ENCODE measurements around the gene DEGS2. TPM values are rescaled to one million over a fixed set of nuclear protein-coding genes. Genes with fewer than 3 reads are reported as not detected.

The DEGS2 gene
- total and polyA plus RNA-seq, 2 of the 13 experiments (the other 11 are each of a cell fraction or from before 2014, with no cell fraction given), result 0.09 TPM

DNA sequence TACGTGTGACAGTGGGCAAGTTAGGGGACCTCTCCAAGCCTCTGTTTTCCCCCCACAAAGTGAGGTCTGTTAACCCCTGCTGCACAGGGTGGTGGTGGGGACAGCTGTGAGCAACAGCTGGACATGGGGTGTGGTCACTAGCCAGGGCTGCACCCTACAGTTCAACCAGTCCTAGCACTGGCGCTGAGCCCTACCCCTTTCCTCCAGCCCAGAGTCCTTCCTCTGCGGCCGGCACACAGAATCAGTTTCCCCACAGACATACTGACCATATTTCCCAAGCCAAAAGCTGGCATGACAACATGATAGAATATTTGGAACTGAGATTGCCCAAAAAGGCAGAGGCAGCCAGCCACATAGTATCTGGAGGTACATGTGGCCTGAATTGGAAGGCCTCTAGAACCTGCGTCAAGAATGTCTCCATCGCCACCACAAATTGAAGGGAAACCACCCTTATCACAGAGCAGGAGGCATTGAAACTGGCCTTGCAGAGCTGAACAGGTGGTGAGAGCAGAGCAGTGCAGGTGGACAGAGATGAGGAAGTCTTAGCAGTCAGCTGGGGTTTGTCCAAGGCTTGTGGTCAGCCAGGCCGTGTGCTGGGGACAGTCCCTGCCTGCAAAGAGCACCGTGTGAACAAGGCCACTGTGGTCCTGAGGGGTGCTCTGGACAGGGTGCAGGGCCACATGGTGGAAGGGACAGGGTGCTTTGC is 21.2 kb downstream of the DEGS2 start:
- Histone ChIP-seq H3K27me3 (ENCODE audit: control insufficient read depth in 1 of 2, insufficient read depth in 2 of 2, low read length in 2 of 2) (no peaks in the 10 kb centered on the region), H3K27ac (ENCODE audit: extremely low read length, insufficient read depth, low read length) (no peak overlapping the region), H3K9ac (ENCODE audit: insufficient read depth, low read depth, low read length) (no peak overlapping the region), H3K4me1 (ENCODE audit: insufficient read depth, low read length) (peaks cover 41% of the 10 kb centered on the region), H3K79me2 (ENCODE audit: insufficient read depth, low read length) (no peaks in the 10 kb centered on the region), H3K4me3 (replicated peaks in 1 of 3; ENCODE audit: insufficient read depth in 1 of 3, low read depth in 2 of 3, low read length in 3 of 3) (no peak overlapping the region), H3K36me3 (replicated peaks in 1 of 2; ENCODE audit: control insufficient read depth in 1 of 2, insufficient read depth in 2 of 2, low read length in 2 of 2) (peaks cover 0 to 3% of the 10 kb centered on the region in 2 experiments; a peak in 1 of 5 replicates), H4K20me1 (ENCODE audit: insufficient read depth, low read length) (no peaks in the 10 kb centered on the region), H2AFZ (ENCODE audit: low read length) (no peak overlapping the region), H3K4me2 (ENCODE audit: low read depth, low read length) (no peak overlapping the region), H3K9me3 (ENCODE audit: low read length) (no peaks in the 10 kb centered on the region)
- no TSS peak for BruUV-seq (replicated peaks)
- ChIA-PET POLR2A (no interaction called here), CTCF (ENCODE audit: low intra/inter-chr PET ratio, low total read pairs) (no interaction called here)
- intact Hi-C loops (cut with micrococcal nuclease; ENCODE audit: unreplicated experiment), result no loop called here
- ATAC-seq, result no peak
- no peak for DNase-seq (ENCODE audit: low spot score)
- FAIRE-seq, result no peak
- TF ChIP-seq ZNF567 (CRISPR knock-in tag; IDR thresholded peaks at IDR 0.05; ENCODE audit: borderline replicate concordance), result no peak
- TF ChIP-seq, protein P1, sequence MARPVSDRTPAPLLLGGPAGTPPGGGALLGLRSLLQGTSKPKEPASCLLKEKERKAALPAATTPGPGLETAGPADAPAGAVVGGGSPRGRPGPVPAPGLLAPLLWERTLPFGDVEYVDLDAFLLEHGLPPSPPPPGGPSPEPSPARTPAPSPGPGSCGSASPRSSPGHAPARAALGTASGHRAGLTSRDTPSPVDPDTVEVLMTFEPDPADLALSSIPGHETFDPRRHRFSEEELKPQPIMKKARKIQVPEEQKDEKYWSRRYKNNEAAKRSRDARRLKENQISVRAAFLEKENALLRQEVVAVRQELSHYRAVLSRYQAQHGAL (CRISPR knock-in tag; IDR thresholded peaks at IDR 0.05; ENCODE audit: not compliant biosample characterization), result no peak
- WGBS (ENCODE audit: low lambda C conversion rate), result 97% methylated on average over 5 of the region's 8 CpGs
- in situ Hi-C loops (cut with HindIII; ENCODE audit: extremely low pct_ligation_motif_present, low pct_unique_long_range_greater_than_20kb), result no loop called here

DNA sequence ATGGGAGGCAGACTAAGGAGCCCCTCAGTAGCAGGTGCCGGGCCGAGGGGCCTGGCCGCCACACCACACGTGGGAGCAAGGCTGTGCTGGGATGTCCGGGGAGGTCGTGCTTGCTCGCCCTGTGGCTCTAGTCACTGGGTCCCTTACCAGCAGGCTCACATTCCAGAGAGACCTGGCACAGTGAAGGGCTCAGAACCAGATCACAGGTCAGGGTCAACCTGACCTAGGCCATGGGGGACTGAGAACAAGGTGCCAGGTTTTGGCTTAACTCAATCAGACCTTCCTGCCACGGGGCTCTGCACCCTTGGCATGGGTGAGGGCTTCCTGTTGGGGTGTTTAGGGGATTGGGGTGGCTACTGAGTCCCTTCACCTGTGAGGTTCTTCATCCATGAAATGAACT is 22.3 kb downstream of the DEGS2 start:
- in situ Hi-C loops (cut with HindIII; ENCODE audit: extremely low pct_ligation_motif_present, low pct_unique_long_range_greater_than_20kb) (no loop called here), intact Hi-C loops (cut with micrococcal nuclease; ENCODE audit: unreplicated experiment) (no loop called here)
- Histone ChIP-seq H3K36me3 (replicated peaks in 1 of 2; ENCODE audit: control insufficient read depth in 1 of 2, insufficient read depth in 2 of 2, low read length in 2 of 2) (peaks cover 6 to 10% of the 10 kb centered on the region in 2 experiments; a peak in 2 of 5 replicates), H3K4me2 (ENCODE audit: low read depth, low read length) (no peak overlapping the region), H3K4me3 (replicated peaks in 1 of 3; ENCODE audit: insufficient read depth in 1 of 3, low read depth in 2 of 3, low read length in 3 of 3) (no peak overlapping the region), H4K20me1 (ENCODE audit: insufficient read depth, low read length) (no peaks in the 10 kb centered on the region), H2AFZ (ENCODE audit: low read length) (no peak overlapping the region), H3K9me3 (ENCODE audit: low read length) (no peaks in the 10 kb centered on the region), H3K27ac (ENCODE audit: extremely low read length, insufficient read depth, low read length) (no peak overlapping the region), H3K27me3 (ENCODE audit: control insufficient read depth in 1 of 2, insufficient read depth in 2 of 2, low read length in 2 of 2) (no peaks in the 10 kb centered on the region), H3K79me2 (ENCODE audit: insufficient read depth, low read length) (no peaks in the 10 kb centered on the region), H3K9ac (ENCODE audit: insufficient read depth, low read depth, low read length) (no peak overlapping the region), H3K4me1 (ENCODE audit: insufficient read depth, low read length) (peaks cover 30% of the 10 kb centered on the region)
- DNase-seq (ENCODE audit: low spot score) (no peak), ATAC-seq (no peak), FAIRE-seq (no peak)
- POLR2A ChIA-PET, result no interaction called here
- CTCF ChIA-PET (ENCODE audit: low intra/inter-chr PET ratio, low total read pairs), result no interaction called here
- no CpG with 5 or more reads among the region's 8 CpGs for WGBS (ENCODE audit: low lambda C conversion rate)
- BruUV-seq (replicated peaks), result no TSS peak
- TF ChIP-seq, protein P2, sequence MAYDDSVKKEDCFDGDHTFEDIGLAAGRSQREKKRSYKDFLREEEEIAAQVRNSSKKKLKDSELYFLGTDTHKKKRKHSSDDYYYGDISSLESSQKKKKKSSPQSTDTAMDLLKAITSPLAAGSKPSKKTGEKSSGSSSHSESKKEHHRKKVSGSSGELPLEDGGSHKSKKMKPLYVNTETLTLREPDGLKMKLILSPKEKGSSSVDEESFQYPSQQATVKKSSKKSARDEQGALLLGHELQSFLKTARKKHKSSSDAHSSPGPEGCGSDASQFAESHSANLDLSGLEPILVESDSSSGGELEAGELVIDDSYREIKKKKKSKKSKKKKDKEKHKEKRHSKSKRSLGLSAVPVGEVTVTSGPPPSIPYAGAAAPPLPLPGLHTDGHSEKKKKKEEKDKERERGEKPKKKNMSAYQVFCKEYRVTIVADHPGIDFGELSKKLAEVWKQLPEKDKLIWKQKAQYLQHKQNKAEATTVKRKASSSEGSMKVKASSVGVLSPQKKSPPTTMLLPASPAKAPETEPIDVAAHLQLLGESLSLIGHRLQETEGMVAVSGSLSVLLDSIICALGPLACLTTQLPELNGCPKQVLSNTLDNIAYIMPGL (CRISPR knock-in tag; IDR thresholded peaks at IDR 0.05; ENCODE audit: borderline replicate concordance in 1 of 2, low read depth in 1 of 2), result no peak
- no peak for TF ChIP-seq NFE2 (CRISPR knock-in tag; IDR thresholded peaks at IDR 0.05)
- TF ChIP-seq, protein P3, sequence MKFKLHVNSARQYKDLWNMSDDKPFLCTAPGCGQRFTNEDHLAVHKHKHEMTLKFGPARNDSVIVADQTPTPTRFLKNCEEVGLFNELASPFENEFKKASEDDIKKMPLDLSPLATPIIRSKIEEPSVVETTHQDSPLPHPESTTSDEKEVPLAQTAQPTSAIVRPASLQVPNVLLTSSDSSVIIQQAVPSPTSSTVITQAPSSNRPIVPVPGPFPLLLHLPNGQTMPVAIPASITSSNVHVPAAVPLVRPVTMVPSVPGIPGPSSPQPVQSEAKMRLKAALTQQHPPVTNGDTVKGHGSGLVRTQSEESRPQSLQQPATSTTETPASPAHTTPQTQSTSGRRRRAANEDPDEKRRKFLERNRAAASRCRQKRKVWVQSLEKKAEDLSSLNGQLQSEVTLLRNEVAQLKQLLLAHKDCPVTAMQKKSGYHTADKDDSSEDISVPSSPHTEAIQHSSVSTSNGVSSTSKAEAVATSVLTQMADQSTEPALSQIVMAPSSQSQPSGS (CRISPR knock-in tag; IDR thresholded peaks at IDR 0.05), result no peak
- no peak for TF ChIP-seq SOX5 (CRISPR knock-in tag; IDR thresholded peaks at IDR 0.05; ENCODE audit: borderline replicate concordance)
- TF ChIP-seq ZNF747 (CRISPR knock-in tag; IDR thresholded peaks at IDR 0.05; ENCODE audit: borderline replicate concordance), result no peak
- TF ChIP-seq DMAP1 (CRISPR knock-in tag; IDR thresholded peaks at IDR 0.05), result no peak
- TF ChIP-seq, protein P4, sequence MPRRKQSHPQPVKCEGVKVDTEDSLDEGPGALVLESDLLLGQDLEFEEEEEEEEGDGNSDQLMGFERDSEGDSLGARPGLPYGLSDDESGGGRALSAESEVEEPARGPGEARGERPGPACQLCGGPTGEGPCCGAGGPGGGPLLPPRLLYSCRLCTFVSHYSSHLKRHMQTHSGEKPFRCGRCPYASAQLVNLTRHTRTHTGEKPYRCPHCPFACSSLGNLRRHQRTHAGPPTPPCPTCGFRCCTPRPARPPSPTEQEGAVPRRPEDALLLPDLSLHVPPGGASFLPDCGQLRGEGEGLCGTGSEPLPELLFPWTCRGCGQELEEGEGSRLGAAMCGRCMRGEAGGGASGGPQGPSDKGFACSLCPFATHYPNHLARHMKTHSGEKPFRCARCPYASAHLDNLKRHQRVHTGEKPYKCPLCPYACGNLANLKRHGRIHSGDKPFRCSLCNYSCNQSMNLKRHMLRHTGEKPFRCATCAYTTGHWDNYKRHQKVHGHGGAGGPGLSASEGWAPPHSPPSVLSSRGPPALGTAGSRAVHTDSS (CRISPR knock-in tag; conservative IDR thresholded peaks at IDR 0.05), result no peak
- TF ChIP-seq HDAC6 (IDR thresholded peaks at IDR 0.05; ENCODE audit: low read depth, low read length), result no peak
- no peak for TF ChIP-seq ZNF816 (CRISPR knock-in tag; IDR thresholded peaks at IDR 0.05; ENCODE audit: borderline replicate concordance)

All from HepG2 (cell line).